ENCODE data around the gene SEL1L. TPM values are rescaled to one million over a fixed set of nuclear protein-coding genes. Genes with fewer than 3 reads are reported as not detected.
"Not testable (repeated sequence)": the region's sequence is repeated elsewhere in the genome, so short reads cannot be mapped to it uniquely, and the experiment has no call there.

SEL1L gene
- polyA plus RNA-seq, 1 experiment: 40.7 TPM

GRCh38 chr14:81430235-81430634, 103.4 kb downstream of the SEL1L start:
- ChIA-PET POLR2A (no interaction called here), CTCF (interaction anchor here (1.2 kb wide), 1 partner anchor 23 kb away, joined by 3 read pairs; no protein-coding TSS in a partner anchor)
- H3K27me3 ChIP-seq (ENCODE audit: control insufficient read depth, insufficient read depth, low read length): peaks cover 22% of the 10 kb centered on the region
- no peak overlapping the region for H3K4me3 ChIP-seq (ENCODE audit: low read depth, low read length)
- H3K27ac ChIP-seq (ENCODE audit: low read depth, low read length): no peak overlapping the region
- TF ChIP-seq CTCF (IDR thresholded peaks at IDR 0.05; ENCODE audit: low read depth, low read length): no peak
- DNase-seq (ENCODE audit: low read depth, low spot score): no peak
- H3K9me3 ChIP-seq (ENCODE audit: control insufficient read depth, insufficient read depth, low read length): no peaks in the 10 kb centered on the region

GRCh38 chr14:81429749-81430148, 103.9 kb downstream of the SEL1L start:
- POLR2A ChIA-PET; H3K4me3 ChIP-seq (ENCODE audit: low read depth, low read length); CTCF ChIA-PET; DNase-seq (ENCODE audit: low read depth, low spot score); H3K9me3 ChIP-seq (ENCODE audit: control insufficient read depth, insufficient read depth, low read length); H3K27ac ChIP-seq (ENCODE audit: low read depth, low read length): not testable (repeated sequence)
- H3K27me3 ChIP-seq (ENCODE audit: control insufficient read depth, insufficient read depth, low read length): peaks cover 17% of the 10 kb centered on the region

GRCh38 chr14:81429028-81429427, 104.6 kb downstream of the SEL1L start:
- TF ChIP-seq CTCF (IDR thresholded peaks at IDR 0.05; ENCODE audit: low read depth, low read length): no peak
- ChIA-PET POLR2A (no interaction called here), CTCF (no interaction called here)
- Histone ChIP-seq H3K27ac (ENCODE audit: low read depth, low read length) (no peak overlapping the region), H3K27me3 (ENCODE audit: control insufficient read depth, insufficient read depth, low read length) (peaks cover 11% of the 10 kb centered on the region), H3K4me3 (ENCODE audit: low read depth, low read length) (no peak overlapping the region), H3K9me3 (ENCODE audit: control insufficient read depth, insufficient read depth, low read length) (no peaks in the 10 kb centered on the region)
- DNase-seq (ENCODE audit: low read depth, low spot score): no peak

GRCh38 chr14:81427348-81428058, 106.2 kb downstream of the SEL1L start:
- POLR2A ChIA-PET: no interaction called here
- TF ChIP-seq CTCF (IDR thresholded peaks at IDR 0.05; ENCODE audit: low read depth, low read length): no peak
- CTCF ChIA-PET: interaction anchor here (0.7 to 1.0 kb wide), 2 partner anchors 37 to 79 kb away, joined by 3 read pairs; no protein-coding TSS in a partner anchor
- DNase-seq (ENCODE audit: low read depth, low spot score): no peak
- Histone ChIP-seq H3K27ac (ENCODE audit: low read depth, low read length) (no peak overlapping the region), H3K4me3 (ENCODE audit: low read depth, low read length) (no peak overlapping the region), H3K9me3 (ENCODE audit: control insufficient read depth, insufficient read depth, low read length) (no peaks in the 10 kb centered on the region), H3K27me3 (ENCODE audit: control insufficient read depth, insufficient read depth, low read length) (no peaks in the 10 kb centered on the region)

- Histone ChIP-seq H3K4me3 (ENCODE audit: low read depth, low read length) (no peak overlapping the region), H3K9me3 (ENCODE audit: control insufficient read depth, insufficient read depth, low read length) (no peaks in the 10 kb centered on the region), H3K27ac (ENCODE audit: low read depth, low read length) (no peak overlapping the region), H3K27me3 (ENCODE audit: control insufficient read depth, insufficient read depth, low read length) (no peaks in the 10 kb centered on the region)
- ChIA-PET CTCF (no interaction called here), POLR2A (no interaction called here)
- TF ChIP-seq CTCF (IDR thresholded peaks at IDR 0.05; ENCODE audit: low read depth, low read length): no peak
- DNase-seq (ENCODE audit: low read depth, low spot score): no peak
These were observed 110.1 kb downstream of the SEL1L start for GRCh38 chr14:81423504-81423903.

Other genes with a start within 250 kb of the SEL1L start
- gene STON2, start 133.5 kb downstream of the SEL1L start, polyA plus RNA-seq (2011; rRNA removed): not detected in 2 replicates

Measured in AG04450 (cell line).